ENCODE measurements around the gene BCL2L2.

GRCh38 chr14:23339506-23340268 is 33.1 kb downstream of the BCL2L2 start:
- TF ChIP-seq TCF7 (CRISPR knock-in tag; IDR thresholded peaks at IDR 0.05; ENCODE audit: low read depth) (no peak), ZBTB21 (CRISPR knock-in tag; IDR thresholded peaks at IDR 0.05; ENCODE audit: borderline replicate concordance) (no peak), JUN (CRISPR knock-in tag; IDR thresholded peaks at IDR 0.05) (no peak), ZNF138 (CRISPR knock-in tag; conservative IDR thresholded peaks at IDR 0.05) (no peak), CTCF (IDR thresholded peaks at IDR 0.05) (no peak), ELF4 (CRISPR knock-in tag; IDR thresholded peaks at IDR 0.05; ENCODE audit: low read depth) (no peak), NR3C1 (CRISPR knock-in tag; conservative IDR thresholded peaks at IDR 0.05; ENCODE audit: low read depth) (no peak), MAX (CRISPR knock-in tag; IDR thresholded peaks at IDR 0.05) (no peak), ESRRA (CRISPR knock-in tag; IDR thresholded peaks at IDR 0.05; ENCODE audit: borderline replicate concordance) (no peak), TEAD4 (CRISPR knock-in tag; IDR thresholded peaks at IDR 0.05) (no peak), ZSCAN18 (CRISPR knock-in tag; IDR thresholded peaks at IDR 0.05) (no peak)

All from WTC11 (cell line).